ENCODE measurements around the gene P2RX4. TPM values are rescaled to one million over a fixed set of nuclear protein-coding genes. Genes with fewer than 3 reads are reported as not detected.
"Not testable (repeated sequence)": the region's sequence is repeated elsewhere in the genome, so short reads cannot be mapped to it uniquely, and the experiment has no call there.

P2RX4 gene
- total RNA-seq, 1 experiment from 2014 or later, result 34.2 TPM

- DNase-seq (ENCODE audit: low read depth), result peak; percentile 37
Observed at GRCh38 chr12:121223292-121224285, 13.7 kb downstream of the P2RX4 start.

- no peak for DNase-seq (ENCODE audit: low read depth)
Observed at GRCh38 chr12:121224591-121224990, 14.7 kb downstream of the P2RX4 start.

GRCh38 chr12:121226399-121226798, 16.5 kb downstream of the P2RX4 start:
- DNase-seq (ENCODE audit: low read depth), result no peak

- DNase-seq (ENCODE audit: low read depth), result not testable (repeated sequence)
Observed at GRCh38 chr12:121226871-121227270, 16.9 kb downstream of the P2RX4 start.

GRCh38 chr12:121227294-121227693, 17.4 kb downstream of the P2RX4 start:
- DNase-seq (ENCODE audit: low read depth), result no peak

- no peak for DNase-seq (ENCODE audit: low read depth)
Observed at GRCh38 chr12:121228919-121229665, 19.2 kb downstream of the P2RX4 start.

GRCh38 chr12:121229826-121230537, 20.1 kb downstream of the P2RX4 start:
- DNase-seq (ENCODE audit: low read depth), result peak; percentile 58

DNA sequence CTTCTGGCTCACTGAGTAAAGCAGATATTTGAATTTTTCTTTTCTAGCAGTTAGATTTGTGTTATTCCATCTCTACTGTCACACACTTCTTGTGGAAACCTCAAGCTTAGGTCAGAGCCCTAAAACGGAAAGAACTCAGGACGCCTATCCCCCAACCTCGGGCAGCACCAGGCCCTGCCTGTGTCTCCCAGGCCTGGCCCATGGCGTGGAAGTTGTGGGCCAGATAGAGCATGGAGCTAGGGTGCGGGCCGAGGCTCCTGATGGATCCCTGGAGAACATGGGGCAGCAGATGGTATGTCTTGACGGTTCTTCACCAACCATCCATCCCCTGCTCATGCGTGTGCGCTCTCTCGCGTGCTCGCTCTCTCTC, 20.6 kb downstream of the P2RX4 start:
- DNase-seq (ENCODE audit: low read depth), result no peak

- DNase-seq (ENCODE audit: low read depth), result no peak
Observed at GRCh38 chr12:121232163-121232562, 22.2 kb downstream of the P2RX4 start.

DNA sequence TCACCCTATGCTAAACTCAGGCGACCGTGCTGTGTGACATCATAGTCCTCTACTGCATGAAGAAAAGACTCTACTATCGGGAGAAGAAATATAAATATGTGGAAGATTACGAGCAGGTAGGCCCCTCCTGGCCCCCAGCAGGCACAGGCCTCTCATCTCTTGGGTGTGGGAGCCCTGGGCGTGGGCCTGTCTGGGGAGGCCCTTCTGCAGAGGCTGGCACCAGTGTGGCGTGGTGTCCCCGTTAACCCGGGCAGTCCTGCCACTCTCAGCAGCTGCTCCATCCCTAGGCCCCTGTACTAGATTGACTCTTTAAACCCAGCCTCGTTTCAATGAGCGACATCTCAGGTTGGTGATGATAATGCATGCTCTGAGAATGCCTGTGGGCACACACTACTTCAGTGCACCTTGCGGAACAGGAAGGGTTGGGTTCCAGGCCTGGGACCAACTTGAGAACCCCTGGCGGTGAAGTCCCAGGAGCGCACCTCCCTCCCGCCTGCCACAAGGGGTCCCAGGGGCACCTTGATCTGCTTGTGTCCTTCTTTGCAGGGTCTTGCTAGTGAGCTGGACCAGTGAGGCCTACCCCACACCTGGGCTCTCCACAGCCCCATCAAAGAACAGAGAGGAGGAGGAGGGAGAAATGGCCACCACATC, 23.2 kb downstream of the P2RX4 start:
- DNase-seq (ENCODE audit: low read depth), result no peak

DNA sequence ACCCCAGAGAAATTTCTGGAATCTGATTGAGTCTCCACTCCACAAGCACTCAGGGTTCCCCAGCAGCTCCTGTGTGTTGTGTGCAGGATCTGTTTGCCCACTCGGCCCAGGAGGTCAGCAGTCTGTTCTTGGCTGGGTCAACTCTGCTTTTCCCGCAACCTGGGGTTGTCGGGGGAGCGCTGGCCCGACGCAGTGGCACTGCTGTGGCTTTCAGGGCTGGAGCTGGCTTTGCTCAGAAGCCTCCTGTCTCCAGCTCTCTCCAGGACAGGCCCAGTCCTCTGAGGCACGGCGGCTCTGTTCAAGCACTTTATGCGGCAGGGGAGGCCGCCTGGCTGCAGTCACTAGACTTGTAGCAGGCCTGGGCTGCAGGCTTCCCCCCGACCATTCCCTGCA, 23.7 kb downstream of the P2RX4 start:
- no peak for DNase-seq (ENCODE audit: low read depth)

DNA sequence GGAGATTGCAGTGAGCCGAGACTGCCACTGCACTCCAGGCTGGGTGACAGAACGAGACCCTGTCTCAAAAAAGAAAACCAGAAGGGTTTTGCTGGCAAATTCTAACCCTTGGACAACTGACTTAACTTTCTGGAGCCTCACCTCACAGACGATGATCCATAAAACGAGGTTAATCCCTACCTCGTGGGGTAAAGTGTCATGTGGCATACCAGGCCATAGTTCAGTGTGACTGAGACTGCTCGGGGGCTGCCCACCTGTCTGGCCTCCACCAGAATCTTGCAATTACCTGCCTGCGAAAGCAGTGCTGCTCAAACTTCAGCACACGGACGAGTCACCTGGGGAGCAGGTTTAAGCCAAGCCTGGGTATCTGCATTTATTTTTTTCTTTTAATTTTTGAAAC, 26.8 kb downstream of the P2RX4 start:
- DNase-seq (ENCODE audit: low read depth), result no peak

GRCh38 chr12:121237415-121237814, 27.5 kb downstream of the P2RX4 start:
- no peak for DNase-seq (ENCODE audit: low read depth)

GRCh38 chr12:121238086-121238485, 28.2 kb downstream of the P2RX4 start:
- no peak for DNase-seq (ENCODE audit: low read depth)

GRCh38 chr12:121238604-121239350, 28.8 kb downstream of the P2RX4 start:
- no peak for DNase-seq (ENCODE audit: low read depth)

- DNase-seq (ENCODE audit: low read depth), result no peak
Observed at GRCh38 chr12:121239351-121240061, 29.6 kb downstream of the P2RX4 start.

DNA sequence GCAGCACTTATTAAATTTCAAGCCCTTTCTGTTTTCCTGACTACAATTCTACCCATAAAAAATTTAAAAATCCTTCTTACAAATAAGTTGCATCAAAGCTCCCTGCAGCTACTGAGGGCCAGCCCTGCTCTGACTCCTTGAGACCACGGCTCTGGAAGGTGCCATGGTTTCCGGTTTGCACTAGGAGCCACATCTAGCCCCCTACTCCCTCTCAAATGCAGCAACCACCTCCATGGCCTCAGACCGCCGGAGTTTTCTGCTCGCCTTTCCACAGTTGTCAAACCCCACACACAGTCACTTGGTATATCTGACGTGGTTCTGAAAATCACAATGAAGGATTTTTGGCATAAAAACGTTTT, 30.1 kb downstream of the P2RX4 start:
- no peak for DNase-seq (ENCODE audit: low read depth)

DNA sequence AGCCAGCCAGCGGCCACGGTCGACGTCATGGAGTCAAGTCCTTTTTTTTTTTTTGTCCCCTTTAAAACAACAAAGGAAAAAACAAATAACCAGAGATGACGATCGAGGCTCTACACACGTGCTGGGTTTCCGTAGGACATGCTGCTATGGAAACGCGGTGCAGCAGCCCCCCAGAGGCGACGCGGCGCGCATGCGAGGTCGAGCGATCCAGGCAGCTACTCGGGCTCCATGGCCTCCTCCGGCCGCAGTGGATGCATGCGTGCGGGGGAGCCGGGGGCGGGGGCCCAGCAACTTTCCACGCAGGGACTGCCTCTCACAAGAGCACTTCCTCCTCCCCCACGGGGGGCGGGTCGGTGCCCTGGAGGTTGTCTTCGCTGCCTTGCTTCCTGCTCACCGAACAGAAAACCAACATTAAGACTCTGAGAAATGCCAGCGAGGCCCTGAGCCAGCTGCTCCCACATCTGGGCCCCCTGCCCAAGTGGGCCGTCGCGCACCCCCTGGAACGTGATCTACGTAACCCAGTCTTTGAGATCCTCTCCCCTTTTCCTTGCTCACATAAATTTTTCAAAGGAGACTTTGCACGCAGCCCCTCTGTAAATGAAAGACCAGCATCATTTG, 30.7 kb downstream of the P2RX4 start:
- no peak for DNase-seq (ENCODE audit: low read depth)

DNA sequence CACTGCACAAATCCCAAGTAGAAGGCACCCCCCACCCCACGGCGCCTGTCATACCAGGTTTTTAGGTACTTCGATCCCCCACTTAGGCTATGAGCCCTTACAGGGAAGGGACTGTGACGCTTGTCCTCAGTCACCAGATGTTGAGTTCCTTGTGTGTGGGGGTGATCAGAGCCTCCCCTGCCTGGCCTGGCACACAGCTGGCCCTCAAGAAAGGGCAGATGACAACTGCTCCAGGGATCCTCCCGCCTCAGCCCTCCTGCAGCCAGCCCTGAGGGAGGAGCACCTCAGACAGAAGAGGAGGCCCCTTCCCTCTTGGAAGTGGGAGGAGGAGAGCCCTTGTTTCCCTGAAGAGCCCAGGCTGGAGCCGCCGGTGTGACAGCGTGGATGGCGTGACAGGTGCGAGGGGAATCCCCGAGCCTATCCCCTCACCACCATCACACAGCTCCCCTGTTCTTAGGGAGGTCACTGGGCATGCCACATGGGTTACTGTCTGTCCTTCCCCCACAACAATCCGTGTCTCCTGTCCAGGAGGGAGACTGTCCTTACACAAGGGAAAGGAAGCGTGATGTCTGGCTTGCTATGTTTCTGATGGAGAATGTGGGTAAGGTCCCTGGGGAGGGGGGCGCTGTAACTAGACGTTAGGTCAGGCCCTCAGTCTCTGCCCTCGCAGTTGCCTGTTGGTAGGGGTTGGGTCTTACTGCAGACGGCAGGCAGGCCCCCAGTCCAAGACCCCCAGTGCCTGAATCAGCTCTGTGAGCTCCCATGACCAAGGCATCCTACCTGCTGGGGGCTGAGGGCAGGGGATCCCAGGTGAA, 31.4 kb downstream of the P2RX4 start:
- no peak for DNase-seq (ENCODE audit: low read depth)
